GM21381 (cell line): Measurements from ENCODE around the gene ZGLP1.

Experiments
- ATAC-seq: cut with Tn5 transposase; IDR thresholded peaks from one replicate; pipeline ENCODE4 v1.9.1; 2021; ENCODE audit warnings: mild to moderate bottlenecking, moderate library complexity; ENCODE audit not compliant: unreplicated experiment

The ZGLP1 gene

GRCh38 chr19:10295847-10296591 is 13.6 kb downstream of the ZGLP1 start:
- ATAC-seq, result no peak

- ATAC-seq, result no peak
Observed at GRCh38 chr19:10295305-10295846, 14.2 kb downstream of the ZGLP1 start.

DNA sequence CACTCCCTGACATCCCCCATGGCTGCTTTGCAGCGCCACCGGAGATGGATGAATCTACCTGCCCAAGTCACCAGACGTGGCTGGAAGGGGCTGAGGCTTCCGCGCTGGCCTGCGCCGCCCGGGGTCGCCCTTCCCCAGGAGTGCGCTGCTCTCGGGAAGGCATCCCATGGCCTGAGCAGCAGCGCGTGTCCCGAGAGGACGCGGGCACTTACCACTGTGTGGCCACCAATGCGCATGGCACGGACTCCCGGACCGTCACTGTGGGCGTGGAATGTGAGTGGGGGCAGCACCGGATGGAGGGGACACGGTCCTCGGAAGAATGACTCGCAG is 15.3 kb downstream of the ZGLP1 start:
- ATAC-seq, result no peak

GRCh38 chr19:10293637-10294367 is 15.8 kb downstream of the ZGLP1 start:
- ATAC-seq, result no peak

DNA sequence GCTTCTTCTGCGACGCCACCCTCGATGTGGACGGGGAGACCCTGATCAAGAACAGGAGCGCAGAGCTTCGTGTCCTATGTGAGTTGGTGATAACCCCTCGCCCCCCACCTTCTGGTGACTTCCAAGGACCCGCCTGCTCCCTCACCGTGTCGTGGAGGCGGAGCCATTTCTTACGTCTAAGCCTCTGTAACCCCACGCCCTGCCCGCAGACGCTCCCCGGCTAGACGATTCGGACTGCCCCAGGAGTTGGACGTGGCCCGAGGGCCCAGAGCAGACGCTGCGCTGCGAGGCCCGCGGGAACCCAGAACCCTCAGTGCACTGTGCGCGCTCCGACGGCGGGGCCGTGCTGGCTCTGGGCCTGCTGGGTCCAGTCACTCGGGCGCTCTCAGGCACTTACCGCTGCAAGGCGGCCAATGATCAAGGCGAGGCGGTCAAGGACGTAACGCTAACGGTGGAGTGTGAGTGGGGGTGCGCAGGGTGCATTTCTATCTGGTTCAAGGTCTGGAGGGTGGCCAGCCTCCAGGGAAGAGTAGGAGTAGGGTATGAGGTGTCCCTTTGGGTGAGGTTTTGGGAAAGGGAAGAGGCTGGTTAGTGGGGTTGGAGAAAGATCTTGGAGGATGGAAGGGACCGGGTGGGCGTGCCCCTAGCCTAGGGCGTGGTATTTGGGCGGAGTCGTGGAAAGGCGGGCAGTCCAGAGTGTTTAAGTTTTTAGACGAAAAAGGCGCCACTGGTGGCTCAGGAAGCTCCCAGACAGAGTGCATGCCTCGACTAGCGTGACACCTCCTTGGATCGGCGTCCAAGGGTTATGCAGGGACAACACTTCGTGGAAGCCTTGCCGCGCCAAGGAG is 16.6 kb downstream of the ZGLP1 start:
- no peak for ATAC-seq

DNA sequence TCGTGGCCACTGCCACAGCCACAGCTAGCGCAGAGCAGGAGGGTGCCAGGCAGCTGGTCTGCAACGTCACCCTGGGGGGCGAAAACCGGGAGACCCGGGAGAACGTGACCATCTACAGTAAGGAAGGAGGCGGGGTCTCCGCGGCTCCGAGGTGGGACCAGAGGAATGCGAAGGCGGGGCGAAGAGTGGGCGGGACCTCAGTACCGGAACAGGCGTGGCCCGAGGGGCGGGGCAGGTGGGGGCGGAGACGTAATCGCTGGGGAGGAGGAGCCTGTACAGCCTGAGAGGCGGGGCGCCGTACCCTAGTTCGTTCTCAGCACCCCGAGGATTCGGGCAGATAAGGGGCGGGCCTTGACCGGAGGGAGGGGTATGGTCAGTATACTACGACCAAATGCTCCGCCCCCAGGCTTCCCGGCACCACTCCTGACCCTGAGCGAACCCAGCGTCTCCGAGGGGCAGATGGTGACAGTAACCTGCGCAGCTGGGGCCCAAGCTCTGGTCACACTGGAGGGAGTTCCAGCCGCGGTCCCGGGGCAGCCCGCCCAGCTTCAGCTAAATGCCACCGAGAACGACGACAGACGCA is 17.3 kb downstream of the ZGLP1 start:
- peak; percentile 40 for ATAC-seq

DNA sequence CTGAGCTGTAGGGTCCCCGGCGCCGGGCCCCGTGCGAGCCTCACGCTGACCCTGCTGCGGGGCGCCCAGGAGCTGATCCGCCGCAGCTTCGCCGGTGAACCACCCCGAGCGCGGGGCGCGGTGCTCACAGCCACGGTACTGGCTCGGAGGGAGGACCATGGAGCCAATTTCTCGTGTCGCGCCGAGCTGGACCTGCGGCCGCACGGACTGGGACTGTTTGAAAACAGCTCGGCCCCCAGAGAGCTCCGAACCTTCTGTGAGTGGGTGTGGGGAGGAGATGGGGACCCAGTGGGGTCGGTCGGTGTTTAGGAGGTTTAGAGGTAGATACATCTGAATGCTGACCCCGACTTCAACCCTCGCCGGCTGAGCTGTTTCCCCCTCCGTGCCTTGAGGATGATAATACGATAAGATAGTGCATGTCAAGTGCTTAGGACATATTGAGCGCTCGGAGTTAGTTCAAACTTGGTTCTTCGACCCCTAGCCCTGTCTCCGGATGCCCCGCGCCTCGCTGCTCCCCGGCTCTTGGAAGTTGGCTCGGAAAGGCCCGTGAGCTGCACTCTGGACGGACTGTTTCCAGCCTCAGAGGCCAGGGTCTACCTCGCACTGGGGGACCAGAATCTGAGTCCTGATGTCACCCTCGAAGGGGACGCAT is 17.9 kb downstream of the ZGLP1 start:
- no peak for ATAC-seq

- ATAC-seq, result no peak
Observed at GRCh38 chr19:10290876-10291553, 18.6 kb downstream of the ZGLP1 start.

GRCh38 chr19:10290357-10290875 is 19.2 kb downstream of the ZGLP1 start:
- no peak for ATAC-seq

- no peak for ATAC-seq
Observed at GRCh38 chr19:10289836-10290356, 19.7 kb downstream of the ZGLP1 start, which contains the start of gene ICAM5. Gene ICAM5 (plus strand): TSS chr19:10289952. CDS start chr19:10290044, 92 bp downstream.

DNA sequence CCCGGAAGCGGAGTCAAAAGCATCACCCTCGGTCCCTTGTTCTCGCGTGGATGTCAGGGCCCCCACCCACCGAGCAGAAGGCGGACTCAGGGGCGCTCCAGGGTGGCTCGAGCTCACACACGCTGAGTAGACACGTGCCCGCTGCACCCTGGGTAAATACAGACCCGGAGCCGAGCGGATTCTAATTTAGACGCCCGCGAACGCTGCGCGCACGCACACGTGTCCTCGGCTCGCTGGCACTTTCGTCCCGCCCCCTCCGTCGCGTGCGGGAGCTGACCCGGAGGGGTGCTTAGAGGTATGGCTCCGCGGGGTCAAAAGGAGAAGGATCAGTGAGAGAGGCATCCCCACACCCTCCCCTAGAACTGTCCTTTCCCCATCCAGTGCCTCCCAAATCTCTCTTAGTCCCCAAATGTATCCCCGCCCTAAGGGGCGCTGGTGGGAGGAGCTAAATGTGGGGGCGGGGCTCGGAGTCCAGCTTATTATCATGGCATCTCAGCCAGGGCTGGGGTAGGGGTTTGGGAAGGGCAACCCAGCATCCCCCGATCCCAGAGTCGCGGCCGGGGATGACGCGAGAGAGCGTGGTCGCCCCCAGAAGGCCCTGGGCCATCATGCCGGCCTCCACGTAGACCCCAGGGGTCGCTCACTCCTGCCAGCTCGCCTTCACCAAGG is 20.3 kb downstream of the ZGLP1 start:
- ATAC-seq, result no peak

DNA sequence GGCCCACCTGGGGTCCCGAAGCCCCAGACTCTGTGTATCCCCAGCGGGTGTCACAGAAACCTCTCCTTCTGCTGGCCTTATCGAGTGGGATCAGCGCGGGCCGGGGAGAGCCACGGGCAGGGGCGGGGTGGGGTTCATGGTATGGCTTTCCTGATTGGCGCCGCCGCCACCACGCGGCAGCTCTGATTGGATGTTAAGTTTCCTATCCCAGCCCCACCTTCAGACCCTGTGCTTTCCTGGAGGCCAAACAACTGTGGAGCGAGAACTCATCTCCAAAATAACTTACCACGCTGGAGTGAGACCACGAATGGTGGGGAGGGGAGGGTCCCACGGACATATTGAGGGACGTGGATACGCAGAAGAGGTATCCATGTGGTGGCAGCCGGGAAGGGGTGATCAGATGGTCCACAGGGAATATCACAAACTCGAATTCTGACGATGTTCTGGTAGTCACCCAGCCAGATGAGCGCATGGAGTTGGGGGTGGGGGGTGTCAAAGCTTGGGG is 20.9 kb downstream of the ZGLP1 start:
- ATAC-seq, result no peak

- no peak for ATAC-seq
Observed at GRCh38 chr19:10286803-10287737, 22.5 kb downstream of the ZGLP1 start, which contains the start of gene ICAM4. Gene ICAM4 (plus strand): TSS chr19:10286955. CDS start chr19:10287013, 58 bp downstream.

DNA sequence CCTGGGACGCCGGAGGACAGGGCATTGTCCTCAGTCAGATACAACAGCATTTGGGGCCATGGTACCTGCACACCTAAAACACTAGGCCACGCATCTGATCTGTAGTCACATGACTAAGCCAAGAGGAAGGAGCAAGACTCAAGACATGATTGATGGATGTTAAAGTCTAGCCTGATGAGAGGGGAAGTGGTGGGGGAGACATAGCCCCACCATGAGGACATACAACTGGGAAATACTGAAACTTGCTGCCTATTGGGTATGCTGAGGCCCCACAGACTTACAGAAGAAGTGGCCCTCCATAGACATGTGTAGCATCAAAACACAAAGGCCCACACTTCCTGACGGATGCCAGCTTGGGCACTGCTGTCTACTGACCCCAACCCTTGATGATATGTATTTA is 24.2 kb downstream of the ZGLP1 start:
- no peak for ATAC-seq

DNA sequence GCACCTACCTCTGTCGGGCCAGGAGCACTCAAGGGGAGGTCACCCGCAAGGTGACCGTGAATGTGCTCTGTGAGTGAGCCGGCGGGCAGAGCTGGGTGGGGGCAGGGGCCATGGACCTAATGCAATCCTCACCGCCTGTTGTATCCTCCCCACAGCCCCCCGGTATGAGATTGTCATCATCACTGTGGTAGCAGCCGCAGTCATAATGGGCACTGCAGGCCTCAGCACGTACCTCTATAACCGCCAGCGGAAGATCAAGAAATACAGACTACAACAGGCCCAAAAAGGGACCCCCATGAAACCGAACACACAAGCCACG is 24.7 kb downstream of the ZGLP1 start:
- ATAC-seq, result no peak

DNA sequence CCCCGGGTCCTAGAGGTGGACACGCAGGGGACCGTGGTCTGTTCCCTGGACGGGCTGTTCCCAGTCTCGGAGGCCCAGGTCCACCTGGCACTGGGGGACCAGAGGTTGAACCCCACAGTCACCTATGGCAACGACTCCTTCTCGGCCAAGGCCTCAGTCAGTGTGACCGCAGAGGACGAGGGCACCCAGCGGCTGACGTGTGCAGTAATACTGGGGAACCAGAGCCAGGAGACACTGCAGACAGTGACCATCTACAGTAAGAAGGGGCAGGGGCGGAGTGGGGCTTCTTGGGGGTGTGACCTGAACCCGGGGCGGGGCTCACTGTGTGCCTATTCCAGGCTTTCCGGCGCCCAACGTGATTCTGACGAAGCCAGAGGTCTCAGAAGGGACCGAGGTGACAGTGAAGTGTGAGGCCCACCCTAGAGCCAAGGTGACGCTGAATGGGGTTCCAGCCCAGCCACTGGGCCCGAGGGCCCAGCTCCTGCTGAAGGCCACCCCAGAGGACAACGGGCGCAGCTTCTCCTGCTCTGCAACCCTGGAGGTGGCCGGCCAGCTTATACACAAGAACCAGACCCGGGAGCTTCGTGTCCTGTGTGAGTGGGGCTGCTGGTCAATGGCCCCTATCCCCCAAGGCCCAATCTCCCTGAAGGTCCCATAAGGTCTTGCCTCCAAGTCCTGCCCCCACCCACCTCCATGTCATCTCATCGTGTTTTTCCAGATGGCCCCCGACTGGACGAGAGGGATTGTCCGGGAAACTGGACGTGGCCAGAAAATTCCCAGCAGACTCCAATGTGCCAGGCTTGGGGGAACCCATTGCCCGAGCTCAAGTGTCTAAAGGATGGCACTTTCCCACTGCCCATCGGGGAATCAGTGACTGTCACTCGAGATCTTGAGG is 25.3 kb downstream of the ZGLP1 start:
- ATAC-seq, result no peak
